Endothelial cell (in vitro differentiated cells): Measurements from ENCODE around the gene NODAL. TPM values are rescaled to one million over a fixed set of nuclear protein-coding genes. Genes with fewer than 3 reads are reported as not detected.

Source experiments
- DNase-seq: peaks from one replicate; pipeline ENCODE4 v3.0.0; 2021; ENCODE audit warnings: low spot score
- H3K27ac Mint-ChIP-seq: one replicate; pipeline ENCODE4 v1.8.0; 2021; ENCODE audit warnings: mixed read lengths, inconsistent platforms; ENCODE audit not compliant: unreplicated experiment
- H3K27me3 Mint-ChIP-seq: one replicate; pipeline ENCODE4 v1.8.0; 2021; ENCODE audit warnings: mild to moderate bottlenecking, moderate library complexity, mixed read lengths, inconsistent platforms; ENCODE audit not compliant: unreplicated experiment
- H3K36me3 Mint-ChIP-seq: one replicate; pipeline ENCODE4 v1.8.0; 2021; ENCODE audit warnings: mild to moderate bottlenecking, low read depth, mixed read lengths, inconsistent platforms; ENCODE audit not compliant: unreplicated experiment
- H3K4me1 Mint-ChIP-seq: one replicate; pipeline ENCODE4 v1.8.0; 2021; ENCODE audit warnings: mild to moderate bottlenecking, mixed read lengths, inconsistent platforms; ENCODE audit not compliant: unreplicated experiment
- H3K4me3 Mint-ChIP-seq: one replicate; pipeline ENCODE4 v1.8.0; 2021; ENCODE audit warnings: mild to moderate bottlenecking, mixed read lengths, inconsistent platforms; ENCODE audit not compliant: unreplicated experiment
- H3K9me3 Mint-ChIP-seq: one replicate; pipeline ENCODE4 v1.8.0; 2021; ENCODE audit warnings: mixed read lengths, inconsistent platforms; ENCODE audit not compliant: unreplicated experiment
- CTCF ChIP-seq: fragments of 200-600 bp; sonication (generic); IDR thresholded peaks from one replicate; pipeline ENCODE4 v1.5.0; 2021; ENCODE audit warnings: antibody characterized with exemption; ENCODE audit not compliant: unreplicated experiment
- total RNA-seq: library from RNA; stranded (reverse); fragmentation: NEBNext Ultra II Directional; extraction: Animal tissue kit (Norgen Biotek cat#: 25700); gene quantifications from one replicate; pipeline ENCODE4 v1.2.1, GENCODE V29; 2021; ENCODE audit not compliant: unreplicated experiment

Gene NODAL
- total RNA-seq, 1 donor from 2014 or later: 1.5 TPM

GRCh38 chr10:70410608-70411007 is 30.9 kb downstream of the NODAL start:
- H3K27ac Mint-ChIP-seq: no peak overlapping the region
- H3K4me1 Mint-ChIP-seq: peaks cover 37% of the 10 kb centered on the region
- peaks cover 6% of the 10 kb centered on the region for H3K36me3 Mint-ChIP-seq
- H3K27me3 Mint-ChIP-seq: no peaks in the 10 kb centered on the region
- no peak overlapping the region for H3K4me3 Mint-ChIP-seq
- no peak for TF ChIP-seq CTCF
- H3K9me3 Mint-ChIP-seq: no peaks in the 10 kb centered on the region
- DNase-seq: no peak

GRCh38 chr10:70409772-70410171 is 31.7 kb downstream of the NODAL start:
- H3K36me3 Mint-ChIP-seq: peaks cover 13% of the 10 kb centered on the region
- H3K4me3 Mint-ChIP-seq: peak overlapping the region; percentile 7
- no peaks in the 10 kb centered on the region for H3K9me3 Mint-ChIP-seq
- DNase-seq: no peak
- peak overlapping the region; percentile 40 for H3K27ac Mint-ChIP-seq
- peaks cover 6% of the 10 kb centered on the region for H3K27me3 Mint-ChIP-seq
- peaks cover 46% of the 10 kb centered on the region for H3K4me1 Mint-ChIP-seq
- no peak for TF ChIP-seq CTCF

GRCh38 chr10:70405037-70405824 is 36.2 kb downstream of the NODAL start:
- TF ChIP-seq CTCF: no peak
- no peaks in the 10 kb centered on the region for H3K9me3 Mint-ChIP-seq
- DNase-seq: peak; percentile 39

GRCh38 chr10:70404787-70405036 is 36.8 kb downstream of the NODAL start:
- Mint-ChIP-seq H3K27ac (peak overlapping the region; percentile 96), H3K4me3 (peak overlapping the region; percentile 99), H3K36me3 (peaks cover 15% of the 10 kb centered on the region), H3K27me3 (peaks cover 14% of the 10 kb centered on the region), H3K9me3 (no peaks in the 10 kb centered on the region), H3K4me1 (peaks cover 35% of the 10 kb centered on the region)
- no peak for TF ChIP-seq CTCF
- DNase-seq: no peak

More at GRCh38 chr10:70405037-70405824, 36.2 kb downstream of the NODAL start:
- Mint-ChIP-seq H3K4me1 (peaks cover 38% of the 10 kb centered on the region), H3K4me3 (peak overlapping the region; percentile 99), H3K27me3 (peaks cover 11% of the 10 kb centered on the region), H3K36me3 (peaks cover 15% of the 10 kb centered on the region), H3K27ac (peak overlapping the region; percentile 96)

GRCh38 chr10:70404036-70404786 is 37.3 kb downstream of the NODAL start, which contains the start of gene EIF4EBP2:
Gene EIF4EBP2, plus strand, starts transcription at chr10:70404145. Its CDS starts 257 bp downstream, at chr10:70404402.
- Mint-ChIP-seq H3K4me1 (peaks cover 32% of the 10 kb centered on the region), H3K9me3 (no peaks in the 10 kb centered on the region), H3K27ac (peak within 1 kb of the TSS; percentile 96), H3K27me3 (peaks cover 14% of the 10 kb centered on the region), H3K4me3 (peak within 1 kb of the TSS; percentile 99), H3K36me3 (peaks cover 15% of the 10 kb centered on the region)
- DNase-seq: peak; percentile 100
- TF ChIP-seq CTCF: no peak
